DMS79 (cell line): Measurements from ENCODE around the gene WIPF2.
"Not testable (repeated sequence)": the region's sequence is repeated elsewhere in the genome, so short reads cannot be mapped to it uniquely, and the experiment has no call there.

Experiments used
- DNase-seq: peaks from one replicate; lab custom pipeline; 2025; lab: John Stamatoyannopoulos, UW

WIPF2 gene

GRCh38 chr17:40191237-40192208 lies 27.6 kb upstream of the WIPF2 start:
- peak; percentile 61 for DNase-seq

GRCh38 chr17:40192961-40193360 lies 26.1 kb upstream of the WIPF2 start:
- no peak for DNase-seq

GRCh38 chr17:40194821-40195220 lies 24.3 kb upstream of the WIPF2 start:
- no peak for DNase-seq

GRCh38 chr17:40197550-40197949 lies 21.6 kb upstream of the WIPF2 start:
- no peak for DNase-seq

- DNase-seq: not testable (repeated sequence)
Observed at GRCh38 chr17:40197965-40198456, 21.1 kb upstream of the WIPF2 start.

- no peak for DNase-seq
Observed at GRCh38 chr17:40198576-40198975, 20.5 kb upstream of the WIPF2 start.

GRCh38 chr17:40203131-40203530 lies 16.0 kb upstream of the WIPF2 start:
- DNase-seq: no peak

- not testable (repeated sequence) for DNase-seq
Observed at GRCh38 chr17:40206193-40206592, 12.9 kb upstream of the WIPF2 start.

- DNase-seq: no peak
Observed at GRCh38 chr17:40209404-40210093, 9.6 kb upstream of the WIPF2 start.

- not testable (repeated sequence) for DNase-seq
Observed at GRCh38 chr17:40213914-40214313, 5.2 kb upstream of the WIPF2 start.

GRCh38 chr17:40218006-40218739 lies 931 bp upstream of the WIPF2 start:
- DNase-seq: no peak

- DNase-seq: peak; percentile 79
Observed at GRCh38 chr17:40219594-40220338, 662 bp downstream of the WIPF2 start.

GRCh38 chr17:40224718-40225550 lies 5.8 kb downstream of the WIPF2 start:
- no peak for DNase-seq

- not testable (repeated sequence) for DNase-seq
Observed at GRCh38 chr17:40229146-40229545, 10.0 kb downstream of the WIPF2 start.

- no peak for DNase-seq
Observed at GRCh38 chr17:40230670-40231069, 11.6 kb downstream of the WIPF2 start.

GRCh38 chr17:40231928-40232327 lies 12.8 kb downstream of the WIPF2 start:
- not testable (repeated sequence) for DNase-seq

- DNase-seq: no peak
Observed at GRCh38 chr17:40241252-40241834, 22.2 kb downstream of the WIPF2 start.

- no peak for DNase-seq
Observed at GRCh38 chr17:40242774-40243173, 23.7 kb downstream of the WIPF2 start.

- no peak for DNase-seq
Observed at GRCh38 chr17:40243761-40244160, 24.7 kb downstream of the WIPF2 start.

- no peak for DNase-seq
Observed at GRCh38 chr17:40244255-40244654, 25.2 kb downstream of the WIPF2 start.
